ENCODE data around the gene FOS. TPM values are rescaled to one million over a fixed set of nuclear protein-coding genes. Genes with fewer than 3 reads are reported as not detected.
A peak's percentile ranks its signal among the peaks of the same experiment; 100 is the strongest.

FOS gene
- total RNA-seq, 2 experiments from 2014 or later: 1,565 to 1,685 TPM

DNA sequence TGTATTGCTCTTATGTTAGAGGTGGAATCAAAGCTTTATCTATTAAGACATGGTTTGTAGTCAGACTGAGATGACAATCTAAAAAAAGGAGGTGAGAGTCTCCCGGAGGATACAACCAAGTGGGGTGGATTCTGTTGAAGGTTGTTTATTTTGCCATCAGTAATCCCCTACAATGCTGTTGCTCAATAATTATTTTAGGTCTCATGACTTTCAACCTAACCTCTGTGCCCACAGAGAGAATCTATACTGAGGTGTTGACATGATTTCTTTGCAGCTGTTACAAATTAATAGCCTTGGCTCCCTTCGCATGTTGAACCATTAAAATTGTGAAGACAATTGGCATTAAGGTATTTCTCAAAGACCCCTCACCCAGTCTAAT is 28.7 kb upstream of the FOS start:
- H3K36me3 Mint-ChIP-seq (ENCODE audit: low read depth): no peaks in the 10 kb centered on the region
- peaks cover 75% of the 10 kb centered on the region for H3K4me1 Mint-ChIP-seq (ENCODE audit: low read depth)
- TF ChIP-seq, protein P1, sequence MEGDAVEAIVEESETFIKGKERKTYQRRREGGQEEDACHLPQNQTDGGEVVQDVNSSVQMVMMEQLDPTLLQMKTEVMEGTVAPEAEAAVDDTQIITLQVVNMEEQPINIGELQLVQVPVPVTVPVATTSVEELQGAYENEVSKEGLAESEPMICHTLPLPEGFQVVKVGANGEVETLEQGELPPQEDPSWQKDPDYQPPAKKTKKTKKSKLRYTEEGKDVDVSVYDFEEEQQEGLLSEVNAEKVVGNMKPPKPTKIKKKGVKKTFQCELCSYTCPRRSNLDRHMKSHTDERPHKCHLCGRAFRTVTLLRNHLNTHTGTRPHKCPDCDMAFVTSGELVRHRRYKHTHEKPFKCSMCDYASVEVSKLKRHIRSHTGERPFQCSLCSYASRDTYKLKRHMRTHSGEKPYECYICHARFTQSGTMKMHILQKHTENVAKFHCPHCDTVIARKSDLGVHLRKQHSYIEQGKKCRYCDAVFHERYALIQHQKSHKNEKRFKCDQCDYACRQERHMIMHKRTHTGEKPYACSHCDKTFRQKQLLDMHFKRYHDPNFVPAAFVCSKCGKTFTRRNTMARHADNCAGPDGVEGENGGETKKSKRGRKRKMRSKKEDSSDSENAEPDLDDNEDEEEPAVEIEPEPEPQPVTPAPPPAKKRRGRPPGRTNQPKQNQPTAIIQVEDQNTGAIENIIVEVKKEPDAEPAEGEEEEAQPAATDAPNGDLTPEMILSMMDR (IDR thresholded peaks at IDR 0.05): no peak
- Histone ChIP-seq H3K9me3 (ENCODE audit: control insufficient read depth in 1 of 2, insufficient read depth in 1 of 2, low read length in 2 of 2) (no peaks in the 10 kb centered on the region), H3K36me3 (ENCODE audit: insufficient read depth, low read length) (no peaks in the 10 kb centered on the region), H3K27me3 (ENCODE audit: control insufficient read depth in 1 of 2, insufficient read depth in 2 of 2, low read length in 2 of 2) (no peaks in the 10 kb centered on the region), H3K4me3 (ENCODE audit: low read length) (no peak overlapping the region), H3K4me1 (ENCODE audit: insufficient read depth, low read length) (peaks cover 73% of the 10 kb centered on the region), H3K27ac (ENCODE audit: low read depth in 1 of 2, low read length in 2 of 2) (peak overlapping the region; percentile 75 to 78)
- ATAC-seq (ENCODE audit: poor library complexity): no peak
- CTCF ChIA-PET: interaction anchor here (0.9 to 4.5 kb wide), 7 partner anchors 9 to 107 kb away, joined by 3 to 28 read pairs (median 3); no protein-coding TSS in a partner anchor
- intact Hi-C loops (cut with DNase I, micrococcal nuclease): loop anchor here in 1 of 2 experiments (1.0 to 5.0 kb wide), 6 partner anchors 9 to 93 kb away; partner anchors contain the start of genes FOS and TMED10
- peak overlapping the region; percentile 50 for H3K4me3 Mint-ChIP-seq
- H3K27ac Mint-ChIP-seq: peak overlapping the region; percentile 87
- DNase-seq: no peak
- no peaks in the 10 kb centered on the region for H3K9me3 Mint-ChIP-seq
- POLR2A ChIA-PET: interaction anchor here (0.8 to 5.1 kb wide), 7 partner anchors 9 to 74 kb away, joined by 3 to 69 read pairs (median 4); no protein-coding TSS in a partner anchor
- no peaks in the 10 kb centered on the region for H3K27me3 Mint-ChIP-seq

DNA sequence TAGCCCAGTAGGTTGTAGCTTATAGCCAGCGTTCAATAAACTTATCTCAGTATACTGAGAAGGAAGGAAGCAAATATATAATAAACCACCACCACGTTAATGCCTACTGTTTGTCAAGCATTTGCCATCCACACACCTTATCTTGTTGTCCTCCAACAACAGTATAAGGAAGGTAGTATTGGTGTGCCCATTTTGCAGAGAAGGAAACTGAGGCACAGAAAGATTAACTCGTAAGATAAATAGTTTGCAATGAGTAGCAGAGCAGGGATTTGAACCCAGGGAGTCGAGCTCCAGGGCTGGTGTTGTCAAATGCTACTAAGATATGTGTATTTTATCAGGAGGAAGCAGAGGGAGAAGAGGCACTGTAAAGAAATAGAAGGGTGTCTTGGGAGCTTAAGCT is 27.8 kb upstream of the FOS start:
- H3K4me3 Mint-ChIP-seq: no peak overlapping the region

DNA sequence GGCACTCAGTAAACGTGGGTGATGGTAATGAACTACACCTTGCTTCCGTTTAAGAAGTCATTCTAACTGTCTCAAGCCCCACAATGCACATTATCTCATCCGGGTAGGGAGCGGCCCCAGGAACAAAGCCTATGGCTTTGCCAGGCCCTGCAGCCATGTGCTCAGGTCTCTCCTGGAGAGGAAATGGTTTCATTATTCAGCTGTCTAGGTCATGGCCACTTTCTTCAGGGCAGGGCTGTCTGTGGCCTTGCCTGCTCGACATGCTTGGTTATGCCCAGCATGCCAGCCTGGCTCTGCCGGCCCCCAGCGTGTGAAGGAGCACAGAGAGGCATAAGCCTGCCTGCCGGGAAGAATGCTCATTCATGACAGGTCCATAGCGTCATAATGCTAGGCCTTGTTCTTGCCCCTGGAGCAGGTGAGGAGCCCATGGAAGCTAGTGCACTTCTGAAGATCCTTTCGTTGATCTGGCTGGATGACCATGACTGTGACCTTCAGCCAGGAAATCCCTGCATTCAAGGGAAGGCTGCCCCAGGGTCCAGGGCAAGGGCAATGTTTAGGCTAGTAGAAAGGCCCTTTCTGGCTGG is 26.3 kb upstream of the FOS start:
- no peaks in the 10 kb centered on the region for H3K36me3 Mint-ChIP-seq (ENCODE audit: low read depth)
- Histone ChIP-seq H3K36me3 (ENCODE audit: insufficient read depth, low read length) (no peaks in the 10 kb centered on the region), H3K9me3 (ENCODE audit: control insufficient read depth in 1 of 2, insufficient read depth in 1 of 2, low read length in 2 of 2) (no peaks in the 10 kb centered on the region), H3K27ac (ENCODE audit: low read depth in 1 of 2, low read length in 2 of 2) (no peak overlapping the region), H3K27me3 (ENCODE audit: control insufficient read depth in 1 of 2, insufficient read depth in 2 of 2, low read length in 2 of 2) (no peaks in the 10 kb centered on the region), H3K4me1 (ENCODE audit: insufficient read depth, low read length) (peaks cover 60% of the 10 kb centered on the region), H3K4me3 (ENCODE audit: low read length) (no peak overlapping the region)
- intact Hi-C loops (cut with DNase I, micrococcal nuclease): no loop called here
- H3K4me1 Mint-ChIP-seq (ENCODE audit: low read depth): peaks cover 65% of the 10 kb centered on the region
- H3K4me3 Mint-ChIP-seq: peak overlapping the region; percentile 40
- H3K27me3 Mint-ChIP-seq: no peaks in the 10 kb centered on the region
- TF ChIP-seq, protein P1 (IDR thresholded peaks at IDR 0.05): no peak
- H3K9me3 Mint-ChIP-seq: no peaks in the 10 kb centered on the region
- POLR2A ChIA-PET: no interaction called here
- peak overlapping the region; percentile 78 for H3K27ac Mint-ChIP-seq
- CTCF ChIA-PET: no interaction called here
- ATAC-seq (ENCODE audit: poor library complexity) (no peak), DNase-seq (no peak)

More for the DNA sequence above, 27.8 kb upstream of the FOS start:
- ChIA-PET CTCF (interaction anchor here (0.5 to 4.5 kb wide), 5 partner anchors 19 to 45 kb away, joined by 3 to 28 read pairs (median 3); no protein-coding TSS in a partner anchor), POLR2A (interaction anchor here (1.1 to 5.1 kb wide), 5 partner anchors 8 to 75 kb away, joined by 3 to 69 read pairs (median 3); no protein-coding TSS in a partner anchor)
- Mint-ChIP-seq H3K4me1 (ENCODE audit: low read depth) (peaks cover 76% of the 10 kb centered on the region), H3K9me3 (no peaks in the 10 kb centered on the region), H3K27ac (peak overlapping the region; percentile 87), H3K27me3 (no peaks in the 10 kb centered on the region), H3K36me3 (ENCODE audit: low read depth) (no peaks in the 10 kb centered on the region)
- DNase-seq: no peak
- no peaks in the 10 kb centered on the region for H3K36me3 ChIP-seq (ENCODE audit: insufficient read depth, low read length)
- no peaks in the 10 kb centered on the region for H3K9me3 ChIP-seq (ENCODE audit: control insufficient read depth in 1 of 2, insufficient read depth in 1 of 2, low read length in 2 of 2)
- TF ChIP-seq, protein P1 (IDR thresholded peaks at IDR 0.05): no peak
- no peak for ATAC-seq (ENCODE audit: poor library complexity)
- no peak overlapping the region for H3K4me3 ChIP-seq (ENCODE audit: low read length)
- H3K4me1 ChIP-seq (ENCODE audit: insufficient read depth, low read length): peaks cover 75% of the 10 kb centered on the region
- intact Hi-C loops (cut with DNase I, micrococcal nuclease): no loop called here
- no peaks in the 10 kb centered on the region for H3K27me3 ChIP-seq (ENCODE audit: control insufficient read depth in 1 of 2, insufficient read depth in 2 of 2, low read length in 2 of 2)
- peak overlapping the region in 1 of 2 donors; percentile 75 for H3K27ac ChIP-seq (ENCODE audit: low read depth in 1 of 2, low read length in 2 of 2)

All from CD4-positive, alpha-beta T cell (primary cell).